Measurements from ENCODE around the gene HSD11B2. TPM values are rescaled to one million over a fixed set of nuclear protein-coding genes. Genes with fewer than 3 reads are reported as not detected.

HSD11B2 gene
- total RNA-seq, 1 experiment from 2014 or later = 33.5 TPM

- Histone ChIP-seq H4K5ac (ENCODE audit: insufficient read length, low read depth, low read length) (no peak overlapping the region), H2AFZ (ENCODE audit: low read length) (no peak overlapping the region), H2AK5ac (ENCODE audit: insufficient read length, low read length) (no peak overlapping the region), H3K23me2 (ENCODE audit: insufficient read length, low read depth, low read length, poor library complexity, severe bottlenecking) (peaks cover 11% of the 10 kb centered on the region), H3K18ac (ENCODE audit: insufficient read length, low read depth, low read length) (no peak overlapping the region), H4K91ac (ENCODE audit: insufficient read length, low read depth, low read length) (no peak overlapping the region), H3K14ac (ENCODE audit: insufficient read depth, low read length) (no peak overlapping the region), H2BK20ac (ENCODE audit: low read depth, low read length, poor library complexity, severe bottlenecking) (no peak overlapping the region), H3K23ac (ENCODE audit: insufficient read length, low read depth, low read length) (no peak overlapping the region), H4K8ac (replicated peaks; ENCODE audit: insufficient read length, low read depth, low read length) (no peak overlapping the region), H3K79me2 (ENCODE audit: insufficient read depth, low read length) (no peaks in the 10 kb centered on the region), H3K79me1 (ENCODE audit: insufficient read depth, low read depth, low read length, poor library complexity, severe bottlenecking) (no peaks in the 10 kb centered on the region), H3K56ac (ENCODE audit: insufficient read length, low read depth, low read length) (no peak overlapping the region), H3K4me1 (ENCODE audit: insufficient read depth, low read length) (peaks cover 18% of the 10 kb centered on the region), H2BK15ac (ENCODE audit: low read depth, low read length) (no peak overlapping the region), H2BK5ac (ENCODE audit: insufficient read length, low read length) (no peak overlapping the region), H3K9me3 (ENCODE audit: control insufficient read depth, low read depth, low read length) (no peaks in the 10 kb centered on the region), H3K27ac (ENCODE audit: insufficient read length, low read depth, low read length) (no peak overlapping the region), H3T11ph (ENCODE audit: low read length) (no peak overlapping the region), H3K4ac (ENCODE audit: low read depth, low read length) (no peak overlapping the region), H2BK120ac (ENCODE audit: low read depth, low read length, poor library complexity, severe bottlenecking) (no peak overlapping the region), H3K9ac (ENCODE audit: extremely low read depth, insufficient read length, low read length) (no peak overlapping the region), H3K27me3 (ENCODE audit: insufficient read depth, low read length) (no peaks in the 10 kb centered on the region; the same call in 1 of the 2 replicates), H4K20me1 (ENCODE audit: control insufficient read depth, insufficient read depth, insufficient read length) (no peaks in the 10 kb centered on the region), H3K4me2 (ENCODE audit: insufficient read depth, insufficient read length, low read length) (no peak overlapping the region), H2BK12ac (ENCODE audit: insufficient read length, low read depth, low read length) (no peak overlapping the region)
- peaks cover 0 to 4% (median 2%) of the 10 kb centered on the region in 3 experiments; a peak in 1 of 7 replicates for H3K36me3 Mint-ChIP-seq (ENCODE audit: insufficient read depth in 1 of 3, low read depth in 3 of 3)
- TF ChIP-seq CTCF (conservative IDR thresholded peaks at IDR 0.05) = no peak
- peaks cover 6% of the 10 kb centered on the region for H3K27me3 Mint-ChIP-seq (ENCODE audit: low read depth)
- no CpG with 5 or more reads among the region's 3 CpGs for WGBS (ENCODE audit: extremely low coverage, insufficient read length, low lambda C conversion rate)
- H3K4me1 Mint-ChIP-seq = peaks cover 39 to 42% of the 10 kb centered on the region in 2 experiments
- H3K9me3 Mint-ChIP-seq = peaks cover 2 to 5% of the 10 kb centered on the region in 2 experiments; a peak in 3 of 5 replicates
- H3K4me3 Mint-ChIP-seq = no peak overlapping the region; a peak in 2 of 5 replicates
- DNase-seq = no peak
- no peak overlapping the region for H3K27ac Mint-ChIP-seq
Observed at GRCh38 chr16:67419502-67419901, 11.4 kb upstream of the HSD11B2 start.

Measured in H9 (cell line).